HEK293 (cell line): Measurements from ENCODE around the gene ADM.

Experiments used
- EGR2 ChIP-seq: fragments of 450-650 bp; formaldehyde crosslinking; IDR thresholded peaks from 2 replicates; pipeline ENCODE4 v1.5.1; 2016; ENCODE audit warnings: low read depth, missing biosample characterization, missing genetic modification characterization
- GLIS1 ChIP-seq: fragments of 450-650 bp; formaldehyde crosslinking; IDR thresholded peaks from 2 replicates; pipeline ENCODE4 v1.5.1; 2016; ENCODE audit warnings: missing biosample characterization, missing genetic modification characterization
- GLIS2 ChIP-seq: fragments of 450-650 bp; formaldehyde crosslinking; IDR thresholded peaks from 2 replicates; pipeline ENCODE4 v1.5.1; 2016; ENCODE audit warnings: missing biosample characterization, missing genetic modification characterization
- KLF16 ChIP-seq: fragments of 450-650 bp; formaldehyde crosslinking; IDR thresholded peaks from 2 replicates; pipeline ENCODE4 v1.5.1; 2017; ENCODE audit warnings: missing biosample characterization, missing genetic modification characterization
- KLF8 ChIP-seq: fragments of 450-650 bp; formaldehyde crosslinking; IDR thresholded peaks from 2 replicates; pipeline ENCODE4 v1.5.1; 2016; ENCODE audit warnings: missing biosample characterization, missing genetic modification characterization
- MZF1 ChIP-seq: fragments of 450-650 bp; formaldehyde crosslinking; IDR thresholded peaks from 2 replicates; pipeline ENCODE4 v1.5.1; 2017; ENCODE audit warnings: missing biosample characterization, missing genetic modification characterization, borderline replicate concordance
- OVOL3 ChIP-seq: fragments of 450-650 bp; formaldehyde crosslinking; IDR thresholded peaks from 2 replicates; pipeline ENCODE4 v1.5.1; 2016; ENCODE audit warnings: missing biosample characterization, missing genetic modification characterization
- SP3 ChIP-seq: fragments of 450-650 bp; formaldehyde crosslinking; IDR thresholded peaks from 2 replicates; pipeline ENCODE4 v1.5.1; 2016; ENCODE audit warnings: missing biosample characterization, missing genetic modification characterization
- YY1 ChIP-seq: fragments of 450-650 bp; formaldehyde crosslinking; IDR thresholded peaks from 2 replicates; pipeline ENCODE4 v1.5.1; 2018; ENCODE audit warnings: missing biosample characterization, missing genetic modification characterization
- ZBTB17 ChIP-seq: fragments of 450-650 bp; formaldehyde crosslinking; IDR thresholded peaks from 2 replicates; pipeline ENCODE4 v1.5.1; 2016; ENCODE audit warnings: missing biosample characterization, missing genetic modification characterization
- ZBTB7A ChIP-seq: fragments of 450-650 bp; formaldehyde crosslinking; IDR thresholded peaks from 2 replicates; pipeline ENCODE4 v1.5.1; 2016; ENCODE audit warnings: low read depth, missing biosample characterization, missing genetic modification characterization
- ZBTB8A ChIP-seq: fragments of 450-650 bp; formaldehyde crosslinking; IDR thresholded peaks from 2 replicates; pipeline ENCODE4 v1.5.1; 2016; ENCODE audit warnings: missing biosample characterization, missing genetic modification characterization
- ZNF132 ChIP-seq: fragments of 450-650 bp; formaldehyde crosslinking; IDR thresholded peaks from 2 replicates; pipeline ENCODE4 v1.5.1; 2017; ENCODE audit warnings: missing biosample characterization, missing genetic modification characterization, borderline replicate concordance
- ZNF24 ChIP-seq: fragments of 450-650 bp; formaldehyde crosslinking; IDR thresholded peaks from 2 replicates; pipeline ENCODE4 v1.5.1; 2016; ENCODE audit warnings: missing biosample characterization, missing genetic modification characterization
- ZNF335 ChIP-seq: fragments of 450-650 bp; formaldehyde crosslinking; conservative IDR thresholded peaks from 2 replicates; pipeline ENCODE4 v1.5.1; 2016; ENCODE audit warnings: missing biosample characterization, missing genetic modification characterization
- ZNF366 ChIP-seq: fragments of 450-650 bp; formaldehyde crosslinking; conservative IDR thresholded peaks from 2 replicates; pipeline ENCODE4 v1.5.1; 2016; ENCODE audit warnings: missing biosample characterization, missing genetic modification characterization
- ZNF510 ChIP-seq: fragments of 450-650 bp; formaldehyde crosslinking; IDR thresholded peaks from 2 replicates; pipeline ENCODE4 v1.5.1; 2018; ENCODE audit warnings: mild to moderate bottlenecking, missing genetic modification characterization, missing biosample characterization; ENCODE audit not compliant: insufficient replicate concordance
- ZNF548 ChIP-seq: fragments of 450-650 bp; formaldehyde crosslinking; IDR thresholded peaks from 2 replicates; pipeline ENCODE4 v1.5.1; 2016; ENCODE audit warnings: missing biosample characterization, missing genetic modification characterization
- ZNF571 ChIP-seq: fragments of 450-650 bp; formaldehyde crosslinking; IDR thresholded peaks from 2 replicates; pipeline ENCODE4 v1.5.0; 2017; ENCODE audit warnings: missing biosample characterization, missing genetic modification characterization
- ZNF660 ChIP-seq: fragments of 450-650 bp; IDR thresholded peaks from 2 replicates; pipeline ENCODE4 v1.5.1; 2018; ENCODE audit warnings: missing biosample characterization, mild to moderate bottlenecking, missing genetic modification characterization
- ZNF664 ChIP-seq: fragments of 450-650 bp; formaldehyde crosslinking; IDR thresholded peaks from 2 replicates; pipeline ENCODE4 v1.5.1; 2016; ENCODE audit warnings: missing biosample characterization, missing genetic modification characterization
- ZNF677 ChIP-seq: fragments of 450-650 bp; IDR thresholded peaks from 2 replicates; pipeline ENCODE4 v1.5.0; 2018; ENCODE audit warnings: missing biosample characterization, mild to moderate bottlenecking, missing genetic modification characterization, moderate library complexity
- ZNF701 ChIP-seq: fragments of 450-650 bp; formaldehyde crosslinking; IDR thresholded peaks from 2 replicates; pipeline ENCODE4 v1.5.1; 2016; ENCODE audit warnings: missing biosample characterization, missing genetic modification characterization
- ZNF777 ChIP-seq: fragments of 450-650 bp; formaldehyde crosslinking; IDR thresholded peaks from 2 replicates; pipeline ENCODE4 v1.5.1; 2017; ENCODE audit warnings: missing biosample characterization, missing genetic modification characterization, borderline replicate concordance
- ZNF792 ChIP-seq: fragments of 450-650 bp; formaldehyde crosslinking; IDR thresholded peaks from 2 replicates; pipeline ENCODE4 v1.5.1; 2016; ENCODE audit warnings: missing biosample characterization, missing genetic modification characterization
- ZSCAN16 ChIP-seq: fragments of 450-650 bp; formaldehyde crosslinking; IDR thresholded peaks from 2 replicates; pipeline ENCODE4 v1.5.1; 2016; ENCODE audit warnings: missing biosample characterization, missing genetic modification characterization
- TF ChIP-seq, protein P1 (sequence below): fragments of 450-650 bp; IDR thresholded peaks from 2 replicates; pipeline ENCODE4 v1.5.1; 2018; ENCODE audit warnings: missing biosample characterization, mild to moderate bottlenecking, missing genetic modification characterization
- TF ChIP-seq, protein P2 (sequence below): fragments of 450-650 bp; formaldehyde crosslinking; IDR thresholded peaks from 2 replicates; pipeline ENCODE4 v1.5.1; 2017; ENCODE audit warnings: missing biosample characterization, missing genetic modification characterization
- TF ChIP-seq, protein P3 (sequence below): fragments of 450-650 bp; formaldehyde crosslinking; IDR thresholded peaks from 2 replicates; pipeline ENCODE4 v1.5.1; 2016; ENCODE audit warnings: missing biosample characterization, missing genetic modification characterization
- TF ChIP-seq, protein P4 (sequence below): fragments of 450-650 bp; formaldehyde crosslinking; IDR thresholded peaks from 2 replicates; pipeline ENCODE4 v1.5.1; 2017; ENCODE audit warnings: missing biosample characterization, missing genetic modification characterization
- TF ChIP-seq, protein P5 (sequence below): fragments of 450-650 bp; formaldehyde crosslinking; IDR thresholded peaks from 2 replicates; pipeline ENCODE4 v1.5.1; 2016; ENCODE audit warnings: missing biosample characterization, missing genetic modification characterization, borderline replicate concordance

The ADM gene

DNA sequence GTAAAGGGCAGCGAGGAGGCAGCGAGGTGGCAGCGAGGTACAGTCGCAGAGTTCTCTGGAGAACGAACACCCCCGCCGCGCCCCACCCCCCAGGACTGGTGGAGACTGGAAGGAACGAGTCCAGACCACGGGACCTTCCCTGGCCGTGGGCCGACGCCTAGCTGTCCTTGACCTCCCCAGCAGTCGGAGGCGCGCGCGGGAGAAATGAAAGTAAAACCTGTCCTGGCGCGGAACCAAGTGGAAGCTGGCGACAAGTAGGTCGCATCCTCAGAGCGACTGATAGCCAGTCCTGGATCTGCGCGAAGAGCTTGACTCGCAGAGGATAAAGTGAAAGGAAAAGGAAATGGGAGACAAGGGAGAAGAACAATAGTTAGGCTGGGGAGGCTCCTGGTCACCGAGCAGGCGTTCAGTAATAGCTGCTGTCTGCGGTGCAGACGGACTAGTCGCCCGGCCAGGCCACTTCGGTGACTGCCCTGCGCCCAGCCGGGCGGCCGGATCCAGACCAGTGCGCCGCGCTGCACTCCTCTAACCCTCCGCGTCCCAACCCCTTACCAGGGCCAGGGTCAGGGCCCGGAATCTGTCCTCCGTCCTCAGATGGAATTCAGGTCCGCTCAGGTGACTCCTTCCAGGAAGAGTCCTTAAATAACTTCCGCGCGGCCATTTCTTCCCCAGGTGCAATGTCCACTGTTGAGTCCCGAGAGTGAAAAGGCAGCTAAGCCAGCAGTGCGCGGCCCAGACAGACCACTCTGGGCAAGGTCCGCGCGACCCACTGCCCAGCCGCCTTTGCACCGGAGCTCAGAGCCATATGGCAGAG is 1.9 kb upstream of the ADM start (continued):
- no peak for TF ChIP-seq ZNF132 (tag by site-specific recombination)
- TF ChIP-seq ZNF510 (tag by site-specific recombination), result no peak
- no peak for TF ChIP-seq OVOL3 (tag by site-specific recombination)
- 0 out of 2 replicates have a peak, but pooled peaks have one; percentile 25 for TF ChIP-seq ZNF366
- no peak for TF ChIP-seq ZNF548
- no peak for TF ChIP-seq ZNF24 (tag by site-specific recombination)
- TF ChIP-seq KLF16 (tag by site-specific recombination), result no peak
- TF ChIP-seq ZNF660 (tag by site-specific recombination), result no peak
- TF ChIP-seq ZBTB8A (tag by site-specific recombination), result peak; percentile 25
- TF ChIP-seq ZNF701 (tag by site-specific recombination), result no peak
- no peak for TF ChIP-seq ZNF677 (tag by site-specific recombination)
- peak; percentile 66 for TF ChIP-seq ZBTB17 (tag by site-specific recombination)
- TF ChIP-seq KLF8, result peak; percentile 15; the same call in 1 of the 2 replicates
- TF ChIP-seq, protein P1, sequence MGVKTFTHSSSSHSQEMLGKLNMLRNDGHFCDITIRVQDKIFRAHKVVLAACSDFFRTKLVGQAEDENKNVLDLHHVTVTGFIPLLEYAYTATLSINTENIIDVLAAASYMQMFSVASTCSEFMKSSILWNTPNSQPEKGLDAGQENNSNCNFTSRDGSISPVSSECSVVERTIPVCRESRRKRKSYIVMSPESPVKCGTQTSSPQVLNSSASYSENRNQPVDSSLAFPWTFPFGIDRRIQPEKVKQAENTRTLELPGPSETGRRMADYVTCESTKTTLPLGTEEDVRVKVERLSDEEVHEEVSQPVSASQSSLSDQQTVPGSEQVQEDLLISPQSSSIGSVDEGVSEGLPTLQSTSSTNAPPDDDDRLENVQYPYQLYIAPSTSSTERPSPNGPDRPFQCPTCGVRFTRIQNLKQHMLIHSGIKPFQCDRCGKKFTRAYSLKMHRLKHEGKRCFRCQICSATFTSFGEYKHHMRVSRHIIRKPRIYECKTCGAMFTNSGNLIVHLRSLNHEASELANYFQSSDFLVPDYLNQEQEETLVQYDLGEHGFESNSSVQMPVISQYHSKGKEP (tag by site-specific recombination), result no peak
- peak; percentile 83 for TF ChIP-seq GLIS1 (tag by site-specific recombination)
- peak; percentile 74; the same call in 1 of the 2 replicates for TF ChIP-seq EGR2
- no peak for TF ChIP-seq ZNF664 (tag by site-specific recombination)
- TF ChIP-seq YY1 (tag by site-specific recombination), result no peak
- no peak for TF ChIP-seq MZF1 (tag by site-specific recombination)
- TF ChIP-seq ZNF792 (tag by site-specific recombination), result no peak
- TF ChIP-seq ZNF571, result no peak
- peak; percentile 67 for TF ChIP-seq GLIS2
- TF ChIP-seq, protein P2, sequence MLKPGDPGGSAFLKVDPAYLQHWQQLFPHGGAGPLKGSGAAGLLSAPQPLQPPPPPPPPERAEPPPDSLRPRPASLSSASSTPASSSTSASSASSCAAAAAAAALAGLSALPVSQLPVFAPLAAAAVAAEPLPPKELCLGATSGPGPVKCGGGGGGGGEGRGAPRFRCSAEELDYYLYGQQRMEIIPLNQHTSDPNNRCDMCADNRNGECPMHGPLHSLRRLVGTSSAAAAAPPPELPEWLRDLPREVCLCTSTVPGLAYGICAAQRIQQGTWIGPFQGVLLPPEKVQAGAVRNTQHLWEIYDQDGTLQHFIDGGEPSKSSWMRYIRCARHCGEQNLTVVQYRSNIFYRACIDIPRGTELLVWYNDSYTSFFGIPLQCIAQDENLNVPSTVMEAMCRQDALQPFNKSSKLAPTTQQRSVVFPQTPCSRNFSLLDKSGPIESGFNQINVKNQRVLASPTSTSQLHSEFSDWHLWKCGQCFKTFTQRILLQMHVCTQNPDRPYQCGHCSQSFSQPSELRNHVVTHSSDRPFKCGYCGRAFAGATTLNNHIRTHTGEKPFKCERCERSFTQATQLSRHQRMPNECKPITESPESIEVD, result no peak
- TF ChIP-seq ZSCAN16 (tag by site-specific recombination), result no peak
- TF ChIP-seq, protein P3, sequence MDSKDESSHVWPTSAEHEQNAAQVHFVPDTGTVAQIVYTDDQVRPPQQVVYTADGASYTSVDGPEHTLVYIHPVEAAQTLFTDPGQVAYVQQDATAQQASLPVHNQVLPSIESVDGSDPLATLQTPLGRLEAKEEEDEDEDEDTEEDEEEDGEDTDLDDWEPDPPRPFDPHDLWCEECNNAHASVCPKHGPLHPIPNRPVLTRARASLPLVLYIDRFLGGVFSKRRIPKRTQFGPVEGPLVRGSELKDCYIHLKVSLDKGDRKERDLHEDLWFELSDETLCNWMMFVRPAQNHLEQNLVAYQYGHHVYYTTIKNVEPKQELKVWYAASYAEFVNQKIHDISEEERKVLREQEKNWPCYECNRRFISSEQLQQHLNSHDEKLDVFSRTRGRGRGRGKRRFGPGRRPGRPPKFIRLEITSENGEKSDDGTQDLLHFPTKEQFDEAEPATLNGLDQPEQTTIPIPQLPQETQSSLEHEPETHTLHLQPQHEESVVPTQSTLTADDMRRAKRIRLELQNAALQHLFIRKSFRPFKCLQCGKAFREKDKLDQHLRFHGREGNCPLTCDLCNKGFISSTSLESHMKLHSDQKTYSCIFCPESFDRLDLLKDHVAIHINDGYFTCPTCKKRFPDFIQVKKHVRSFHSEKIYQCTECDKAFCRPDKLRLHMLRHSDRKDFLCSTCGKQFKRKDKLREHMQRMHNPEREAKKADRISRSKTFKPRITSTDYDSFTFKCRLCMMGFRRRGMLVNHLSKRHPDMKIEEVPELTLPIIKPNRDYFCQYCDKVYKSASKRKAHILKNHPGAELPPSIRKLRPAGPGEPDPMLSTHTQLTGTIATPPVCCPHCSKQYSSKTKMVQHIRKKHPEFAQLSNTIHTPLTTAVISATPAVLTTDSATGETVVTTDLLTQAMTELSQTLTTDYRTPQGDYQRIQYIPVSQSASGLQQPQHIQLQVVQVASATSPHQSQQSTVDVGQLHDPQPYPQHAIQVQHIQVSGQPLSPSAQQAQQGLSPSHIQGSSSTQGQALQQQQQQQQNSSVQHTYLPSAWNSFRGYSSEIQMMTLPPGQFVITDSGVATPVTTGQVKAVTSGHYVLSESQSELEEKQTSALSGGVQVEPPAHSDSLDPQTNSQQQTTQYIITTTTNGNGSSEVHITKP (tag by site-specific recombination), result no peak
- TF ChIP-seq, protein P4, sequence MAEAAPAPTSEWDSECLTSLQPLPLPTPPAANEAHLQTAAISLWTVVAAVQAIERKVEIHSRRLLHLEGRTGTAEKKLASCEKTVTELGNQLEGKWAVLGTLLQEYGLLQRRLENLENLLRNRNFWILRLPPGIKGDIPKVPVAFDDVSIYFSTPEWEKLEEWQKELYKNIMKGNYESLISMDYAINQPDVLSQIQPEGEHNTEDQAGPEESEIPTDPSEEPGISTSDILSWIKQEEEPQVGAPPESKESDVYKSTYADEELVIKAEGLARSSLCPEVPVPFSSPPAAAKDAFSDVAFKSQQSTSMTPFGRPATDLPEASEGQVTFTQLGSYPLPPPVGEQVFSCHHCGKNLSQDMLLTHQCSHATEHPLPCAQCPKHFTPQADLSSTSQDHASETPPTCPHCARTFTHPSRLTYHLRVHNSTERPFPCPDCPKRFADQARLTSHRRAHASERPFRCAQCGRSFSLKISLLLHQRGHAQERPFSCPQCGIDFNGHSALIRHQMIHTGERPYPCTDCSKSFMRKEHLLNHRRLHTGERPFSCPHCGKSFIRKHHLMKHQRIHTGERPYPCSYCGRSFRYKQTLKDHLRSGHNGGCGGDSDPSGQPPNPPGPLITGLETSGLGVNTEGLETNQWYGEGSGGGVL, result no peak
- TF ChIP-seq ZNF335 (tag by site-specific recombination), result 0 out of 2 replicates have a peak, but pooled peaks have one; percentile 11
- TF ChIP-seq SP3 (tag by site-specific recombination), result no peak
- TF ChIP-seq ZBTB7A (tag by site-specific recombination), result no peak
- TF ChIP-seq, protein P5, sequence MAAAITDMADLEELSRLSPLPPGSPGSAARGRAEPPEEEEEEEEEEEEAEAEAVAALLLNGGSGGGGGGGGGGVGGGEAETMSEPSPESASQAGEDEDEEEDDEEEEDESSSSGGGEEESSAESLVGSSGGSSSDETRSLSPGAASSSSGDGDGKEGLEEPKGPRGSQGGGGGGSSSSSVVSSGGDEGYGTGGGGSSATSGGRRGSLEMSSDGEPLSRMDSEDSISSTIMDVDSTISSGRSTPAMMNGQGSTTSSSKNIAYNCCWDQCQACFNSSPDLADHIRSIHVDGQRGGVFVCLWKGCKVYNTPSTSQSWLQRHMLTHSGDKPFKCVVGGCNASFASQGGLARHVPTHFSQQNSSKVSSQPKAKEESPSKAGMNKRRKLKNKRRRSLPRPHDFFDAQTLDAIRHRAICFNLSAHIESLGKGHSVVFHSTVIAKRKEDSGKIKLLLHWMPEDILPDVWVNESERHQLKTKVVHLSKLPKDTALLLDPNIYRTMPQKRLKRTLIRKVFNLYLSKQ (tag by site-specific recombination), result no peak
- TF ChIP-seq ZNF777, result no peak
